HG02571 (cell line): Measurements from ENCODE around the gene GSS.

Source experiments
- ATAC-seq: cut with Tn5 transposase; IDR thresholded peaks from one replicate; pipeline ENCODE4 v1.9.1; 2021; ENCODE audit warnings: mild to moderate bottlenecking, moderate library complexity; ENCODE audit not compliant: unreplicated experiment

Gene GSS

GRCh38 chr20:34955231-34956040 lies at the start of gene GSS, which contains the start of gene MYH7B:
GSS (minus strand) TSS chr20:34955806; CDS start chr20:34951852, 3,954 bp downstream.
MYH7B (plus strand) TSS chr20:34955868; CDS start chr20:34978006, 22,138 bp downstream.
- ATAC-seq: peak; percentile 86

GRCh38 chr20:35004749-35005462 lies 49.3 kb upstream of the GSS start:
- ATAC-seq: no peak

GRCh38 chr20:35004051-35004725 lies 48.6 kb upstream of the GSS start:
- ATAC-seq: no peak

- ATAC-seq: no peak
Measured at GRCh38 chr20:35003211-35004031, 47.8 kb upstream of the GSS start.

- ATAC-seq: no peak
Measured at GRCh38 chr20:35002426-35003210, 47.0 kb upstream of the GSS start.

GRCh38 chr20:35001596-35002362 lies 46.2 kb upstream of the GSS start:
- no peak for ATAC-seq

GRCh38 chr20:35000922-35001595 lies 45.5 kb upstream of the GSS start:
- ATAC-seq: no peak

- no peak for ATAC-seq
Measured at GRCh38 chr20:35000311-35000921, 44.8 kb upstream of the GSS start.

- ATAC-seq: no peak
Measured at GRCh38 chr20:34999782-35000181, 44.2 kb upstream of the GSS start.

GRCh38 chr20:34999021-34999451 lies 43.4 kb upstream of the GSS start:
- no peak for ATAC-seq

GRCh38 chr20:34998331-34998950 lies 42.8 kb upstream of the GSS start:
- no peak for ATAC-seq

- no peak for ATAC-seq
Measured at GRCh38 chr20:34997774-34998173, 42.2 kb upstream of the GSS start.

GRCh38 chr20:34997131-34997561 lies 41.5 kb upstream of the GSS start:
- ATAC-seq: no peak

GRCh38 chr20:34996243-34997028 lies 40.8 kb upstream of the GSS start:
- no peak for ATAC-seq

- ATAC-seq: no peak
Measured at GRCh38 chr20:34995696-34996095, 40.1 kb upstream of the GSS start.

GRCh38 chr20:34995192-34995591 lies 39.6 kb upstream of the GSS start:
- no peak for ATAC-seq
